DND-41 (cell line): ENCODE measurements around the gene EML1.

Experiments used
- ATAC-seq: fragments of 200-7000 bp; cut with Tn5 transposase; 3 replicates; pipeline ENCODE4 v1.9.1; 2021; ENCODE audit warnings: low read depth; ENCODE audit not compliant: insufficient read depth
- DNase-seq: peaks from one replicate; pipeline ENCODE4 v3.0.0-alpha.2; 2020
- H2AFZ ChIP-seq: 2 replicates; pipeline ENCODE4 v1.6.0; 2012; ENCODE audit warnings: low read depth, low read length
- H3K27ac ChIP-seq: 2 replicates; pipeline ENCODE4 v1.5.1; 2012; ENCODE audit warnings: low read length, inconsistent platforms
- H3K27me3 ChIP-seq: fragments of 200-600 bp; sonication (generic); 2 replicates; pipeline ENCODE4 v1.6.0; 2012; ENCODE audit warnings: low read length, mild to moderate bottlenecking, inconsistent platforms; ENCODE audit not compliant: insufficient read depth, poor library complexity
- H3K36me3 ChIP-seq: 2 replicates; pipeline ENCODE4 v1.5.1; 2012; ENCODE audit warnings: low read length, inconsistent platforms; ENCODE audit not compliant: insufficient read depth
- H3K4me1 ChIP-seq: 2 replicates; pipeline ENCODE4 v1.5.1; 2012; ENCODE audit warnings: mild to moderate bottlenecking, low read length; ENCODE audit not compliant: insufficient read depth
- H3K4me2 ChIP-seq: 2 replicates; pipeline ENCODE4 v1.6.0; 2012; ENCODE audit warnings: mild to moderate bottlenecking, moderate library complexity, low read length, inconsistent platforms; ENCODE audit not compliant: insufficient read depth
- H3K4me3 ChIP-seq, 2 experiments: fragments of 200-600 bp in 1 of 2; shearing (Covaris generic) in 1 of 2; 2 replicates each; pipeline ENCODE4 v1.5.1; 2012 to 2016; ENCODE audit warnings: inconsistent platforms in 2 of 2, low read length in 2 of 2, mild to moderate bottlenecking in 2 of 2, low read depth in 1 of 2, moderate library complexity in 1 of 2
- H3K79me2 ChIP-seq: 2 replicates; pipeline ENCODE4 v1.6.0; 2012; ENCODE audit warnings: low read length, inconsistent platforms; ENCODE audit not compliant: insufficient read depth
- H3K9ac ChIP-seq: 2 replicates; pipeline ENCODE4 v1.6.0; 2012; ENCODE audit warnings: low read depth, mild to moderate bottlenecking, inconsistent platforms, low read length, moderate library complexity
- H3K9me3 ChIP-seq: 2 replicates; pipeline ENCODE4 v1.5.1; 2012; ENCODE audit warnings: low read length, moderate library complexity, mild to moderate bottlenecking, inconsistent platforms; ENCODE audit not compliant: insufficient read depth, severe bottlenecking
- H4K20me1 ChIP-seq: 2 replicates; pipeline ENCODE4 v1.6.0; 2012; ENCODE audit warnings: low read length; ENCODE audit not compliant: insufficient read depth
- EZH2 ChIP-seq: IDR thresholded peaks from 3 replicates; pipeline ENCODE4 v1.6.1; 2012; ENCODE audit warnings: borderline replicate concordance, low read depth, mild to moderate bottlenecking, moderate library complexity, low read length, inconsistent platforms; ENCODE audit not compliant: severe bottlenecking
- TF ChIP-seq, protein P1 (sequence below): IDR thresholded peaks from 2 replicates; pipeline ENCODE4 v1.5.1; 2012; ENCODE audit warnings: borderline replicate concordance, low read length, moderate library complexity, mild to moderate bottlenecking; ENCODE audit not compliant: poor library complexity, severe bottlenecking; ENCODE audit errors: extremely low read depth

Gene EML1

DNA sequence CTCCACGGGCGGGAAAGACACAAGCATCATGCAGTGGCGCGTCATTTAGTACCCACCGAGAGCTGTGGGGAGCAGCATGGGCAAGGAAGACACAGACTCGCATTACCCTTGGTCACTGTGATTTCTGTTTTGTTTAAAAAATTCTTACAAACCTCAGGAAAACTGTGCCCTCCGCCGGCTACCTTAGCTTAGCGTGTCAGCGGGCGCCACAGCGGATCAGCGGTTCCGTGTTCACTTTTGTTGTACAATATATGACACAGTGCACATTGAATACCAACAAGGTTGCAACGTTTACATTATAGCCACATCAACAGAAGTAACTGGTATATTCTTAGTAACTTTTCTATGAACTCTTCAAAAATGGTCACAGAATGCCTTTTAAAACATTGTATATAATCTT lies 146.9 kb downstream of the EML1 start:
- no peak overlapping the region for H3K4me3 ChIP-seq
- H3K27ac ChIP-seq = no peak overlapping the region
- no peak overlapping the region for H3K4me2 ChIP-seq
- no peaks in the 10 kb centered on the region for H4K20me1 ChIP-seq
- DNase-seq (no peak), ATAC-seq (no peak)
- H3K36me3 ChIP-seq = no peaks in the 10 kb centered on the region
- no peaks in the 10 kb centered on the region for H3K79me2 ChIP-seq
- H3K9me3 ChIP-seq = no peaks in the 10 kb centered on the region
- TF ChIP-seq, protein P1, sequence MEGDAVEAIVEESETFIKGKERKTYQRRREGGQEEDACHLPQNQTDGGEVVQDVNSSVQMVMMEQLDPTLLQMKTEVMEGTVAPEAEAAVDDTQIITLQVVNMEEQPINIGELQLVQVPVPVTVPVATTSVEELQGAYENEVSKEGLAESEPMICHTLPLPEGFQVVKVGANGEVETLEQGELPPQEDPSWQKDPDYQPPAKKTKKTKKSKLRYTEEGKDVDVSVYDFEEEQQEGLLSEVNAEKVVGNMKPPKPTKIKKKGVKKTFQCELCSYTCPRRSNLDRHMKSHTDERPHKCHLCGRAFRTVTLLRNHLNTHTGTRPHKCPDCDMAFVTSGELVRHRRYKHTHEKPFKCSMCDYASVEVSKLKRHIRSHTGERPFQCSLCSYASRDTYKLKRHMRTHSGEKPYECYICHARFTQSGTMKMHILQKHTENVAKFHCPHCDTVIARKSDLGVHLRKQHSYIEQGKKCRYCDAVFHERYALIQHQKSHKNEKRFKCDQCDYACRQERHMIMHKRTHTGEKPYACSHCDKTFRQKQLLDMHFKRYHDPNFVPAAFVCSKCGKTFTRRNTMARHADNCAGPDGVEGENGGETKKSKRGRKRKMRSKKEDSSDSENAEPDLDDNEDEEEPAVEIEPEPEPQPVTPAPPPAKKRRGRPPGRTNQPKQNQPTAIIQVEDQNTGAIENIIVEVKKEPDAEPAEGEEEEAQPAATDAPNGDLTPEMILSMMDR = no peak
- TF ChIP-seq EZH2 = no peak
- no peaks in the 10 kb centered on the region for H3K4me1 ChIP-seq
- no peak overlapping the region for H3K9ac ChIP-seq
- H2AFZ ChIP-seq = no peak overlapping the region
- H3K27me3 ChIP-seq = peaks cover 19% of the 10 kb centered on the region

DNA sequence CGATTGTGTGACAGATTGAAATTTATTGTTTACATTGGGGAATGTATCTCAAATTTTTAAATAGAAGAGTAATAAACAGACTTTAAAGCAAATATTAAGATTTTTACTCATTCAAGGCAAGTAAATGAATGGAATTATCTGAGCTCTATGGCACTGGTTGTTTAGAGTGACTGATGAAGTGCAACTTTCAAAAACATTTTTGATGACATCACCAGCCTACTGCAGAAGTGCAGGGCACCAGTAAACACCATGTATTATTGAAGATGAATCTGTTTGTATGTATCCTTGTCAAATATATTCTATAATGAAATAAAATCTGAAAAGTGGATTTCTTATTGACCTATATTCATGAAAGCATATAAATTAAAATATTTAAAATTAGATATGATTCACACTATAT lies 148.0 kb downstream of the EML1 start:
- TF ChIP-seq, protein P1 = no peak
- no peak for TF ChIP-seq EZH2
- Histone ChIP-seq H3K4me3 (no peak overlapping the region), H3K4me2 (no peak overlapping the region), H3K9ac (no peak overlapping the region), H4K20me1 (peaks cover 2% of the 10 kb centered on the region; the same call in 1 of the 2 replicates), H3K36me3 (no peaks in the 10 kb centered on the region), H3K27me3 (peaks cover 22% of the 10 kb centered on the region), H3K27ac (no peak overlapping the region), H3K79me2 (no peaks in the 10 kb centered on the region), H2AFZ (no peak overlapping the region), H3K4me1 (no peaks in the 10 kb centered on the region), H3K9me3 (no peaks in the 10 kb centered on the region)
- ATAC-seq (no peak), DNase-seq (no peak)

DNA sequence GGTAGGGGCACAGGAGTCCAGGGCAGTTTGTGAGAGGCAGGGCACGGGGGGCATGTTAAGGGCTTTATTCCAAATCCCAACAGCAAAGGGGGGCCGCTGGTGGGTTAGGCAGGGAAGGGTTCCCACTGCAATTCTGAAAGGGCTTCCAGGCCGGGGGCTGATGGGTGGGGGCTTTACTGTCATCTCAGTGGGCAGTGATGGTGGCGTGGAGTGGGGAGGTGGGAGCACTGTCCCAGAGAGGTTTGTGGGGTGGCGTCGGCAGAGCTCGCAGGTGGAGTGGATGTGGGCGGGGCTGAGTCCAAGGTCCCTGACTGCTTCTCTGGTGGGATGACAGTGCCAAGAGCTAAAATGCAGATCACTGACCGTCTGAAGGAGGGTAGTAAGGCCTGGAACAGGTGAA lies 150.4 kb downstream of the EML1 start:
- ATAC-seq (no peak), DNase-seq (no peak)
- no peaks in the 10 kb centered on the region for H3K36me3 ChIP-seq
- no peak overlapping the region for H3K4me3 ChIP-seq
- H3K4me1 ChIP-seq = no peaks in the 10 kb centered on the region
- no peak overlapping the region for H3K27ac ChIP-seq
- no peak overlapping the region for H3K9ac ChIP-seq
- H3K4me2 ChIP-seq = no peak overlapping the region
- H4K20me1 ChIP-seq = peaks cover 5% of the 10 kb centered on the region; the same call in 1 of the 2 replicates
- peaks cover 24% of the 10 kb centered on the region for H3K27me3 ChIP-seq
- no peaks in the 10 kb centered on the region for H3K9me3 ChIP-seq
- TF ChIP-seq, protein P1 = no peak
- no peak for TF ChIP-seq EZH2
- H3K79me2 ChIP-seq = no peaks in the 10 kb centered on the region
- no peak overlapping the region for H2AFZ ChIP-seq

DNA sequence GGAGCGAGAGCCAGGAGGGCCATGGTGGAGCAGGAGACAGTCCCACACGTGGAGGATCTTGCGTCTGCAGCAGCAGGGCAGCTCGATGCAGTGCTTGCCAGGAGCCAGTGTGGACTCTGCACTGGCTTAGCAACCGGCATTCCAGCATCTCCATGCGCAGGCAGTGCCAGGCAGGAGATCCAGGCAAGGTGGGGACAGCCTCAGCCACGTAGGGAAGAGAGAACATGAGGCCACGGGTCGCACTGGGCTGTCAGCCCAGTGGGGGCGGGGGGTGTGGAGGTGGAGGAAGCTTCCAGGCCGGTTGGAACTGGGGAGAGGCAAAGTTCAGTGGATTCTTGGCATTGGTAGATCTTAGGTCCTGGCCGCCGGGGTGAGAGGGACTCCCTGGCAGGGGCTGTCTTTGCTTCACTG lies 151.0 kb downstream of the EML1 start:
- Histone ChIP-seq H3K27me3 (peaks cover 24% of the 10 kb centered on the region), H3K4me3 (no peak overlapping the region), H3K9me3 (no peaks in the 10 kb centered on the region), H3K36me3 (no peaks in the 10 kb centered on the region), H3K27ac (no peak overlapping the region), H4K20me1 (peaks cover 5% of the 10 kb centered on the region; the same call in 1 of the 2 replicates), H3K4me1 (no peaks in the 10 kb centered on the region), H3K9ac (no peak overlapping the region), H2AFZ (no peak overlapping the region), H3K79me2 (no peaks in the 10 kb centered on the region), H3K4me2 (no peak overlapping the region)
- TF ChIP-seq, protein P1 = no peak
- no peak for TF ChIP-seq EZH2
- DNase-seq (no peak), ATAC-seq (no peak)
